Naive thymus-derived CD8-positive, alpha-beta T cell (primary cell): ENCODE data around the gene ZNF37A. TPM values are rescaled to one million over a fixed set of nuclear protein-coding genes. Genes with fewer than 3 reads are reported as not detected.
"Not testable (repeated sequence)": the region's sequence is repeated elsewhere in the genome, so short reads cannot be mapped to it uniquely, and the experiment has no call there.

ENCODE experiments used
- ATAC-seq, 2 donors: fragments of 150-1000 bp; cut with Tn5 transposase in 1 of 2; sonication (Bioruptor Pico), chemical (Tn5 transposase) in 1 of 2; 1 replicate in 1 of 2; 2 replicates in 1 of 2; pipeline ENCODE4 v1.10.0; 2021; ENCODE audit warnings: mild to moderate bottlenecking in 2 of 2, moderate library complexity in 2 of 2
- POLR2A ChIA-PET: fragments of 350-600 bp; sonication (Branson Sonifier 250); formaldehyde crosslinking; loops from one replicate; lab custom pipeline; 2021; ENCODE audit warnings: antibody characterized with exemption; lab: Charles Lee
- DNase-seq, 10 donors: peaks; one replicate each; pipeline versions ENCODE4 v3.0.0 to v3.0.0-alpha.2; 2020 to 2022
- H3K27ac Mint-ChIP-seq, 10 donors: one replicate each; pipeline ENCODE4 v1.8.0; 2020 to 2022; ENCODE audit warnings: mild to moderate bottlenecking in 10 of 10, mixed read lengths in 10 of 10, moderate library complexity in 4 of 10, inconsistent platforms in 1 of 10
- H3K27me3 Mint-ChIP-seq, 5 donors: one replicate each; pipeline ENCODE4 v1.8.0; 2021 to 2022; ENCODE audit warnings: mixed read lengths in 5 of 5
- H3K36me3 Mint-ChIP-seq, 3 donors: one replicate each; pipeline ENCODE4 v1.8.0; 2020 to 2022; ENCODE audit warnings: mixed read lengths in 3 of 3, mild to moderate bottlenecking in 2 of 3, inconsistent platforms in 1 of 3
- H3K4me1 Mint-ChIP-seq, 4 donors: one replicate each; pipeline ENCODE4 v1.8.0; 2021 to 2022; ENCODE audit warnings: mixed read lengths in 4 of 4
- H3K4me3 Mint-ChIP-seq, 10 donors: one replicate each; pipeline ENCODE4 v1.8.0; 2020 to 2022; ENCODE audit warnings: mild to moderate bottlenecking in 10 of 10, mixed read lengths in 10 of 10, moderate library complexity in 6 of 10, inconsistent platforms in 1 of 10
- H3K9me3 Mint-ChIP-seq, 9 donors: one replicate each; pipeline ENCODE4 v1.8.0; 2020 to 2022; ENCODE audit warnings: mixed read lengths in 9 of 9, mild to moderate bottlenecking in 3 of 9, inconsistent platforms in 1 of 9, moderate library complexity in 1 of 9
- polyA plus RNA-seq, 3 donors: library from polyadenylated mRNA; unstranded; fragments of 300-500 nt; fragmentation: Illumina TruSeq; gene quantifications; one replicate each; pipeline ENCODE4 v1.2.3, GENCODE V29; 2021
- total RNA-seq, 8 experiments: library from RNA in 2 of 8; stranded (reverse) in 2 of 8; gene quantifications; one replicate each; pipeline ENCODE4 v1.2.3 and lab custom pipeline; 2021 to 2026

Gene ZNF37A
- total and polyA plus RNA-seq, 5 experiments from 2014 or later, result 1.9 to 28.2 (median 4.7) TPM

- Mint-ChIP-seq H3K4me1 (peaks cover 14 to 38% (median 29%) of the 10 kb centered on the region in 4 donors), H3K9me3 (peaks cover 5 to 23% (median 12%) of the 10 kb centered on the region in 9 donors), H3K27ac (peak overlapping the region; percentile 66 to 97 (median 95)), H3K36me3 (peaks cover 34 to 53% (median 44%) of the 10 kb centered on the region in 3 donors), H3K4me3 (peak overlapping the region; percentile 82 to 97 (median 94)), H3K27me3 (no peaks in the 10 kb centered on the region)
- DNase-seq (peak in 2 of 10 donors; percentile 2 to 62), ATAC-seq (no peak)
- POLR2A ChIA-PET, result interaction anchor here (1.5 kb wide), 1 partner anchor 85 kb away, joined by 7 read pairs; the partner anchor contains the start of gene ZNF33A
Observed at GRCh38 chr10:38094927-38095574, 914 bp downstream of the ZNF37A start.

GRCh38 chr10:38102880-38103279 is 8.7 kb downstream of the ZNF37A start:
- H3K4me1 Mint-ChIP-seq, result peaks cover 0 to 5% (median 2%) of the 10 kb centered on the region in 4 donors
- DNase-seq, result no peak
- POLR2A ChIA-PET, result no interaction called here
- ATAC-seq, result no peak
- H3K36me3 Mint-ChIP-seq, result peaks cover 87 to 97% (median 91%) of the 10 kb centered on the region in 3 donors
- H3K9me3 Mint-ChIP-seq, result peaks cover 29 to 96% (median 62%) of the 10 kb centered on the region in 9 donors
- no peaks in the 10 kb centered on the region for H3K27me3 Mint-ChIP-seq
- H3K4me3 Mint-ChIP-seq, result no peak overlapping the region
- no peak overlapping the region for H3K27ac Mint-ChIP-seq

- H3K9me3 Mint-ChIP-seq, result peaks cover 26 to 97% (median 70%) of the 10 kb centered on the region in 9 donors
- no peak for DNase-seq
- H3K27ac Mint-ChIP-seq, result no peak overlapping the region
- H3K4me3 Mint-ChIP-seq, result no peak overlapping the region
- no peak for ATAC-seq
- peaks cover 0 to 5% (median 0%) of the 10 kb centered on the region in 4 donors for H3K4me1 Mint-ChIP-seq
- no peaks in the 10 kb centered on the region for H3K27me3 Mint-ChIP-seq
- POLR2A ChIA-PET, result no interaction called here
- H3K36me3 Mint-ChIP-seq, result peaks cover 84 to 97% (median 87%) of the 10 kb centered on the region in 3 donors
Observed at GRCh38 chr10:38103756-38104155, 9.6 kb downstream of the ZNF37A start.

GRCh38 chr10:38112159-38112558 is 18.0 kb downstream of the ZNF37A start:
- Mint-ChIP-seq H3K9me3 (peaks cover 0 to 97% (median 63%) of the 10 kb centered on the region in 9 donors), H3K4me1 (no peaks in the 10 kb centered on the region), H3K36me3 (peaks cover 49 to 95% (median 66%) of the 10 kb centered on the region in 3 donors), H3K27ac (no peak overlapping the region), H3K27me3 (no peaks in the 10 kb centered on the region), H3K4me3 (no peak overlapping the region)
- POLR2A ChIA-PET, result no interaction called here
- no peak for ATAC-seq
- no peak for DNase-seq

GRCh38 chr10:38118072-38118807 is 24.1 kb downstream of the ZNF37A start:
- Mint-ChIP-seq H3K27ac (no peak overlapping the region), H3K4me3 (no peak overlapping the region), H3K27me3 (no peaks in the 10 kb centered on the region), H3K4me1 (no peaks in the 10 kb centered on the region), H3K9me3 (peaks cover 10 to 97% (median 58%) of the 10 kb centered on the region in 9 donors), H3K36me3 (peaks cover 47 to 87% (median 75%) of the 10 kb centered on the region in 3 donors)
- ATAC-seq (no peak), DNase-seq (no peak)
- POLR2A ChIA-PET, result no interaction called here

- POLR2A ChIA-PET, result no interaction called here
- no peaks in the 10 kb centered on the region for H3K27me3 Mint-ChIP-seq
- DNase-seq, result no peak
- H3K4me1 Mint-ChIP-seq, result peaks cover 0 to under 1% (median 0%) of the 10 kb centered on the region in 4 donors
- H3K9me3 Mint-ChIP-seq, result peaks cover 15 to 97% (median 58%) of the 10 kb centered on the region in 9 donors
- ATAC-seq, result no peak
- no peak overlapping the region for H3K27ac Mint-ChIP-seq
- H3K36me3 Mint-ChIP-seq, result peaks cover 41 to 88% (median 75%) of the 10 kb centered on the region in 3 donors
- H3K4me3 Mint-ChIP-seq, result no peak overlapping the region
Observed at GRCh38 chr10:38119038-38119437, 24.9 kb downstream of the ZNF37A start.

GRCh38 chr10:38127812-38128211 is 33.7 kb downstream of the ZNF37A start:
- DNase-seq (no peak), ATAC-seq (no peak)
- H3K27ac Mint-ChIP-seq, result no peak overlapping the region
- no peak overlapping the region for H3K4me3 Mint-ChIP-seq
- peaks cover 0 to 73% (median 39%) of the 10 kb centered on the region in 3 donors for H3K36me3 Mint-ChIP-seq
- no peaks in the 10 kb centered on the region for H3K27me3 Mint-ChIP-seq
- POLR2A ChIA-PET, result no interaction called here
- H3K4me1 Mint-ChIP-seq, result peaks cover 0 to 1% (median 0%) of the 10 kb centered on the region in 4 donors
- peaks cover 38 to 100% (median 75%) of the 10 kb centered on the region in 9 donors for H3K9me3 Mint-ChIP-seq

- Mint-ChIP-seq H3K36me3 (peaks cover 0 to 24% (median 11%) of the 10 kb centered on the region in 3 donors), H3K4me1 (no peaks in the 10 kb centered on the region), H3K27ac (no peak overlapping the region), H3K4me3 (no peak overlapping the region), H3K9me3 (peaks cover 10 to 77% (median 31%) of the 10 kb centered on the region in 9 donors), H3K27me3 (no peaks in the 10 kb centered on the region)
- ATAC-seq (no peak), DNase-seq (no peak)
- POLR2A ChIA-PET, result no interaction called here
Observed at GRCh38 chr10:38143587-38143986, 49.5 kb downstream of the ZNF37A start.

GRCh38 chr10:38146579-38147333 is 52.6 kb downstream of the ZNF37A start:
- no peak for ATAC-seq
- POLR2A ChIA-PET, result no interaction called here
- H3K27me3 Mint-ChIP-seq, result peaks cover 0 to 5% (median 0%) of the 10 kb centered on the region in 5 donors
- no peaks in the 10 kb centered on the region for H3K4me1 Mint-ChIP-seq
- peaks cover 0 to 22% (median 2%) of the 10 kb centered on the region in 3 donors for H3K36me3 Mint-ChIP-seq
- peaks cover 2 to 71% (median 23%) of the 10 kb centered on the region in 9 donors for H3K9me3 Mint-ChIP-seq
- no peak overlapping the region for H3K4me3 Mint-ChIP-seq
- H3K27ac Mint-ChIP-seq, result no peak overlapping the region
- DNase-seq, result no peak

- no peak overlapping the region for H3K27ac Mint-ChIP-seq
- peaks cover 0 to 19% (median under 1%) of the 10 kb centered on the region in 3 donors for H3K36me3 Mint-ChIP-seq
- H3K9me3 Mint-ChIP-seq, result peaks cover under 1 to 62% (median 16%) of the 10 kb centered on the region in 9 donors
- ATAC-seq (no peak), DNase-seq (no peak)
- POLR2A ChIA-PET, result no interaction called here
- peaks cover 0 to 5% (median 0%) of the 10 kb centered on the region in 5 donors for H3K27me3 Mint-ChIP-seq
- no peaks in the 10 kb centered on the region for H3K4me1 Mint-ChIP-seq
- no peak overlapping the region for H3K4me3 Mint-ChIP-seq
Observed at GRCh38 chr10:38147686-38148085, 53.5 kb downstream of the ZNF37A start.

GRCh38 chr10:38150891-38151463 is 56.8 kb downstream of the ZNF37A start:
- POLR2A ChIA-PET, ATAC-seq: not testable (repeated sequence)

More at GRCh38 chr10:38150891-38151463, 56.8 kb downstream of the ZNF37A start:
- Mint-ChIP-seq H3K9me3 (peaks cover 3 to 40% (median 11%) of the 10 kb centered on the region in 9 donors), H3K36me3 (peaks cover 0 to 15% (median 0%) of the 10 kb centered on the region in 3 donors)
- not testable (repeated sequence) for H3K27me3 Mint-ChIP-seq, H3K27ac Mint-ChIP-seq, DNase-seq, H3K4me3 Mint-ChIP-seq, H3K4me1 Mint-ChIP-seq
